GM18520 (cell line): ENCODE results near the gene MYLK3.

Experiments
- ATAC-seq: cut with Tn5 transposase; IDR thresholded peaks from one replicate; pipeline ENCODE4 v1.9.1; 2021; ENCODE audit not compliant: unreplicated experiment

MYLK3 gene

DNA sequence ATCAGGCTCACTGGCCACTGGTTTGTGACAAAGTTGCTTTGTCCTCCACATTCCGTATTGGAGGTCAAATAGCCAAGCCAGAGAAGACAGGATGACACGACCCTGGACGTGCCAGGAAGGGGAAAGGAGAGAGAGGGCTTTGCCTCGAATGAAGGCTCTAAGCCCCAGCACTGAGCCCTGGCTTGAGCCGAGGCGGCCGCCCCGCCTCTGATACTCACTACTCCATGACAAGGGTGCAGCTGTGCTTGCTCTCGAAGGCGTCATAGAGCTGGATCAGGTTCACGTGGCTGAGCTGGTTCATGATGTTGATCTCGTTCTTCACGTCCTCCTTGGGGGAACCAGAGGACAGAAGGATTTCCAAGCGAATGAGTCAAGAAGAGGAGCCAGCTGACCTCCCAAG lies 19.3 kb downstream of the MYLK3 start:
- ATAC-seq, result no peak

DNA sequence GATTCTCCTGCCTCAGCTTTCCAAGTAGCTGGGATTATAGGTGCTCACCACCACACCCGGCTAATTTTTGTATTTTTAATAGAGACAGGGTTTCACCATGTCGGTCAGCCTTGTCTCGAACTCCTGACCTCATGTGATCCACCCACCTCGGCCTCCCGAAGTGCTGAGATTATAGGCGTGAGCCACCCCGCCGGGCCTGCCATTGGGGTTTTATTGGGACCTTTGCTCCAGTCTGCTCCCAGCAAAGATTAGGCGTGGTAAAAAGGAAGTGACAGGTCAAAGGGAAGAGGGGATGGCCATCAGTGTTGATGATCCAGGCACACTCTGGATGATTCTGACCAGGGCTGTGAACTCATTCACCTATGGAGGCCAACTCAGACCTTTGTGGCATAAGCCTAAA lies 20.5 kb downstream of the MYLK3 start:
- ATAC-seq, result no peak

DNA sequence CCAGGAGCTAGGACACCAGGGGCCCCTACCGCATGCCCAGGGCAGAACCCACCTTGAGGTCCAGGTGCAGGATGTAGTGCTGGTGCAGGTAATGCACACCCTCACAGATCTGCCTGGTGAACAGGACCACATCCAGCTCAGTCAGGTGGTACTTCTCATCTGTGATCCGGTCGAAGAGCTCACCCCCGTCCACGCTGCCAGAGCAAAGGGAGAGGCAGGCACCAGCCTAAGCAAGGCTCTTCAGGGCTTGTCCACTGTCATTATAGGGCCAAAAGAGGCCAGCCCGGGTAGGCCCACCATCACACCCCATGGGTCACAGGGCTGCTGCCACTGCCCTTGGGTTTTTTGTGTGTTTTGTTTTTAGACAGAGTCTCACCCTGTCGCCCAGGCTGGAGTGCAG lies 21.0 kb downstream of the MYLK3 start:
- no peak for ATAC-seq

DNA sequence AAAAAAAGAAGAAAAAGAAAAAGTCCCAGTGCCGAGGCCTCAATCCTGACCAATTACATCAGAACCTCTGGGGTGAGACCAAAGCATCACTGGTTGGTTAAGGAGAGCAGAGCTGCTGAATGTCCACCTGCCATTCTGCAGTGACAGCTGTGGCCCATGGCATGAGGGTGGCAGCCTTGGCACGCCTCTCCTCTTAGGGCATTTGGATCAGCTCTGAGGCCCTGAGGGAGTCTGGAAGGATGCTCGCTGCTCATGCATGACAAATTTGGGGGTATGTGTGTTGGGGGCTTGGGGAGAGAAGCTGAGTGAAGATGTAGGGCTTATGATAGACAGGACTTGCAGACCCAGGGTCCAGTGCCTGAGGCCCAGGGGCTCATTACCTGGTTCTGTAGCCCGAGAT lies 26.3 kb downstream of the MYLK3 start:
- ATAC-seq, result no peak

DNA sequence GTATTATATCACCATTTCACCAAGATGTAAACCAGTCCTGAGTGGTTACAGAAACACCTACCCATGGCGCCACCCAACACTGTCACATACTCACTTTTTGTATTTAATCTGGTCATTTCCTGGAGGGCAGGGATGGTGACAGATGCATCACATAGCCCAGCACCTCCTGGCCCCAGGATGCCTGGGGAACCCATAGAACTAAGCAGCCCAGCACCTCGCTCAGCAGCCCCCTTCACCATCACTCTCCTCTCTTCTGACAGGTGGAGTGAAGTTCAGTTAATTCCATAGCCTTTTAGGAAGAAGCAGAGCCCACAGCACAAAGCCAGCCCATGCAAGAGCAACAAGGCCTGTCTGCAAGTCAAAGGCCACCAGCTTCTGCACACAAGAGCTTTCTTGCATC lies 27.5 kb downstream of the MYLK3 start:
- ATAC-seq, result no peak

DNA sequence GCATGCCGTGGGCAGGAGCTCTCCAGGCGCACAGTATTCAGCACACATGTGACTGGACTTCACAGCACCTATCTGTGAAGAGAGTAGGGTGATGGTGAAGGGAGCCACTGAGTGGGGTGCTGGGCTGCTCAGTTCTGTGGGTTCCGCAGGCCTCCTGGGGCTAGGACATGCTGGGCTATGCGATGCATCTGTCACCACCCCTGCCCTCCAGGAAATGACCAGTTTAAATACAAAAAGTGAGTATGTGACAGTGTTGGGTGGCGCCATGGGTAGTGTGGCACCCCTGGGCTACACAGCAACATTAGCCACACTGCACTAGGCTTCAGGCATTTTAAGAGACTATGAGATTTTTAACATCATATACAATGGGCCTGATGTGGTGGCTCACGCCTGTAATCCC lies 28.6 kb downstream of the MYLK3 start:
- no peak for ATAC-seq

DNA sequence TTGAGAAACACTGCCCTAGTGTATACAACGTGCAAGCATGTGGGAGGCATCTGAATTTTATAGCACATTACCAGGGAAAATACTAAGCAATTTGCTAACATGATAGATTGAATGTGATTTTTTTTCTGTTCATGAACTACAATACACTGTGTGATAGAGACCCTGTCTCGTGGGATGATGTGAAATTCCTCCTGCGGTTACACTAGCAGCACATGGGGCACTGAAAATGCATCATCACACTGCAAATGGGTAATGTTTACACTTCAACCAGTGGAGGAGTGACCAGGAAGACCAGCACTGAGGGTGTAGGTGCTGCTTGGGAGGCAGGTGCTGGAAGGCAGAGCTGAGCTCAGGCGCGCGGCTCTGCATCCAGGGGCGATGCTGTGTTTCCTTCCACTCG lies 29.9 kb downstream of the MYLK3 start:
- no peak for ATAC-seq

DNA sequence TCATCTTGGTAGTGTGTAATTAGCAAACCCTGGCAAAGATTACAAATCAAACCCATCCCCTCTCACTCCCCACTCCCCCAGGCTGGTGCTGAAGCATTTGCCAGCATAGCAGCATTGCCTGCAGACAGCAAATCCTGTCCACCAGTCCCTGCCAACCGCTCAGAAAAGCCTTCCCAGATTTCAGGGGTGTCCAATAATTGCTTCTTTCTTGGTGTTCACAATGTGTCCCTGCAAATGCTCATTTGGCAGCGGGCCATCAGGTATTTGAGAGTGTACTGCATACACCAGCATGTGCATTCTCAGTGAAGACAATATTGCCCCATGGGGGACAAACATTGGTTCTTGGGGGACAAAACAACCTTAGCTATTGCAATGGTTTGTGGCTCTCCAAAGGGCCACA lies 30.5 kb downstream of the MYLK3 start:
- no peak for ATAC-seq

DNA sequence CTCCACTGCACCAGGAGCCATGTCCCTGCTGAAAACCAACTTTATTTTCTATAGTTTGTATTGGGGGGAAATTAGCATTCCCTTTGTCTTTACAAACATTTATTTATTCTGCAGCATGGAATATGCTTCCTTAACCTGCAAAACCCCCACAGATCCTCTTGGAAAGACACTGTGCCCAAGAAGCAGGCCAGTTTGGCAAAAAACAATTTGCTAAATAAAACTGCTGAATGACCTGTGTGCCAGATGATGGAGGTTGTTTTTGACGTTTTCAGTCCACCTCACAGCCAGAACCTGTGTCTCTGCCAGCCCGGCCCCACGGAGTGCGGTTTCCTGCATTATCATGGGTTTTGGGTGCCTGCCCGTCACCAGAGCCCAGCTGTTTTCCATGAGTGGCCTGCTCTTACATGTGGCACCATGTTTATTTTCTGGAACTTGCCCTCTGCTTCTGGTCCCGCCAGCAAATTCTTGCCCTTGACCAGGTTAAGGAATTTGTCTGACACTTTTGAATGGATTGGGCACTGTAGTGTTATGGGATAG lies 32.3 kb downstream of the MYLK3 start:
- no peak for ATAC-seq

DNA sequence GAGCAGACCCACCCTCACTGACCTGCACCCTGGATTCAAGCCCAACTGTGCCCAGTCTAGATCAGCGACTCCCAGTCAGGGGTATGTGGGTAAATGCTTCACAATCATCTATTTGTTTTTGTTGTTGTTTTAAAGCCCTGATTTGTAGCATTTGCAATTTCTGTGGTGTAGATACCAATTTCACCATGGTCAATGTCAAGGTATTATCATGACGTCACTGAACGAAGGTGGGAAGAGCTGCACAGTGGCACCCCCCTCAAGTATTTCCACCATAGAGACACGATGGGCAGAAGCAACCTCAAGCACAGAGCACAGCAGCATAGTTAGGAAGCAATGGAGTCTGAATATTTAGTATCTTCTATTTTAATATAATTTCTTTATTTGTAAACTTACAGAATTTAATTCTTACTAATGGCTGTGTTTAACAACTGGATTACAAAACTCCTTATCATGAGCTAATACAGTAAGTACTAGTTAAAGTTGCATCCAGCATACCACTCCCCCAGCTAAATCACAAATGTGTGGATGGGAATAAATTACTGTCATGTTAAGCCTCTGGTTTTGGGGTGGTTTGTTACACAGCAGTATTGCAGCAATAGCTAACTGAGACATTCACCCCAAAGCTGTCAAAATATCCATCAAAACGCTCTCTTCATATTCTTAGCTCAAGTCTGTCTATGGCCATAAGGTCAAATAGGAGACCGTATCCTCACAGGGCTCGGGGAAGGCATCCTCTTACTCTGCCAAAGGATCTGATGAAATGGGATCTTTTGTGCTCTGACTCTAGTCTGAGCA lies 33.1 kb downstream of the MYLK3 start:
- ATAC-seq, result no peak

DNA sequence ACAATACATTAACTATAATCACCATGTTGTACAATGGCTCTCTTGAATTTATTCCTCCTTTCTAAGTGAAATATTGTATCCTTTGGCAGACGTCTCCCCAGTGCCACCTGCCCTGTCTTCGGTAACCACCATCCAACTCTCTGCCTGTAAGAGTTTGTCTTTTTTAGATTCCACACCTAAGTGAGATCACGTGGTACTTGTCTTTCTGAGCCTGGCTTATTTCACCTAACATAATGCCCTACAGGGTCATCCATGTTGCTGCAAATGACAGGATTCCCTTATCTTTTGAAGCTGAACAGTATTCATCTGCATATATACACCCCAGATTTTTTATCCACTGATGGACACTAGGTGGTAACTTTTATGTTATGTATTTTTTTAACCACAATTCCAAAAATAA lies 34.5 kb downstream of the MYLK3 start:
- ATAC-seq, result no peak

DNA sequence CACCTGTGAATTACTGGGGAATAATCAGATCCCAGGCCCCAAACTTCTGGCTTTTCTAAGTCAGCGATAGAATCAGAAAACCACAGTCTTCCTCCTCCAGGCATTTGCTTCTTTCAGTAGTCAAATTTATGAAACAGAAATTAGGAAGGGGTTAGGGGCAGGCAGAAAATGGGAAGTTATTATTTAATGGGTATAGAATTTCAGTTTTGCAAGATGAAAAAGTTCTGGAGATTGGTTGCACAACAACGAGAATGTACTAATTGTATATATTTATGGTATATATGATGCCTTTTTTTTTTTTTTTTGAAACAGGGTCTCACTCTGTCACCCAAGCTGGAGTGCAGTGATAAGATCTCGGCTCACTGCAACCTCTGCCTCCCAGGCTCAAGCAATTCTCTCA lies 35.2 kb downstream of the MYLK3 start:
- ATAC-seq, result no peak

DNA sequence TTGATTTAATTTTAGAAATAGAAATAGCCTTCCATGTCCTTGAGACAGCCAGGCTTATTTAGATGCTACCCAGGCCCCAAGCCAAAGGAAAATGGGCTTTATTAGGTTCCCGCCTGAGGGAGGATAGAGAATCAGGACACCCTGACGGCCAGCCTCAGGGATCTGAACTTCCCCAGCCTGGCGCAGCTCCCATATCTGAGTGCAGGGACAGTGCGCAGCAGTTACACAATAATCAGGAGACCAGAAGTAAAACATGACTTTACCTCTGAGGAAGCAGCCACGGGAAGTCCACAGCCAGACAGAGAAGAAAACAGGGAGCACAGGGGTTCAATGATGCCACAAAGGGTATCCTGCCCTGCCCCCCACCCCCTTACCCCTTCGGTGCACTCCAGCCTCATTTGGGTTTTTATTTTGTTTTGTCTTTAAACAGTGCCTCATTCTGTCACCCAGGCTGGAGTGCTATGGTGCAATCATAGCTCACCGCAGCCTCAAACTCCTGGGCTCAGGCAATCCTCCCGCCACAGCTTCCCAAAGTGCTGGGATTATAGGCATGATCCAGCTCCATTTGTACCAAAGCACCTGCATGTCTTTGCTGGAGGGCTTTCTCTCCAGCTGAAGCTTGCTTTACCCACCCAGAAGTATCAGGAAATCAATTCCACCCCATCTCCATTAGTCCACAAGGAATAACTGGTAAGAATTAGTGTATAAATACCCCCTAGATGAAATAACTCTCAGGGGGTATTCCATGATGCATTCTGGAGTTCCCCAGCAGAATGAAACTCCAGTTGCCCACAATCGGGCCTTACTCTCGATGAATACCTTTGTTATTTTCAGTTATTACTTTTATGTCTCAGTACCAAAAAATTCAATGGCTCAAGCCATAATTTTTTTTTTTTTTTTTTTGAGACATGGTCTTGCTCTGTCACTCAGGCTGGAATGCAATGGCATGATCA lies 36.8 kb downstream of the MYLK3 start:
- ATAC-seq, result no peak

DNA sequence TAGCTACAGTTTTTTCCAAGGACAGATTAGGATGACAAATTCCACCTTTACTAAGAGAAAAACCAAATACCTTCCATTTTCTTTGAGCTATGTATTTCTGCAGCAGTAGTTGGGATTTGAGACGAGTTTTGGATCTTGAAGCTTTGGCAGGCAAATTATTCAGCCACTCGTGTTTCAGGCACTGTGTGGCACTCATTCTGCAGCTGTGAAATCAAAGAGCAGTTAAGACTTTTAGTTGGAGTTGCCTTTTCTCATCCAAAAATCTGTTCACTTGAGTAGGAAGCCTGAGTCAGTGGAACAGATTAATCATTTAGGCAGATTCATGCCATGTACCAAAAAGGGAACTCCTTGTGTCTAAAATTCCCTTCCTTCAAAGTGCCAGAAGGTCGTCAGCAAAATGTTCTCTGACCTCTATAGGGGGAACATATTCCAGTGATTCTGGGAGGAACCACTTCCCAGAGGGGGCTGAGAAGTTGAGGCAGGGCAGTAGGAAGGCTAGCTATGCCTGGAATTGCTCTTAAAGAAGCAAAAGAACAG lies 38.6 kb downstream of the MYLK3 start:
- ATAC-seq, result no peak

DNA sequence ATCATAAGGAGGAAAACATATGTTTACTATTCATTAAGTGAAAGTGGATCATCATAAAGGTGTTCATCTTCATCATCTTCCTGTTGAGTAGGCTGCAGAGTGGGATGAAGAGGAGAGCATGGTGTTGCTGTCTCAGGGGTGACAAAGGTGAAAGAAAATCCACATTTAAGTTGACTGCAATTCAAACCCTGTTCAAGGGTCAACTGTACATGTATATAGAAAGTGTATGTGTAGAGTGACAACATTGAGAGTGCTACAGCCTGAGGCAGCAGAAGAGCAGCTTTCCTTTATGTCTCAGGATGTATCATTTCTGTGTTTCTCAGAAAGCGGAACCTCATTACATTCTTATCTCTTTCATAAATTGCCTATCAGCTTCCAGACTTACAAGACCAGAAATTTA lies 41.5 kb downstream of the MYLK3 start:
- ATAC-seq, result no peak

DNA sequence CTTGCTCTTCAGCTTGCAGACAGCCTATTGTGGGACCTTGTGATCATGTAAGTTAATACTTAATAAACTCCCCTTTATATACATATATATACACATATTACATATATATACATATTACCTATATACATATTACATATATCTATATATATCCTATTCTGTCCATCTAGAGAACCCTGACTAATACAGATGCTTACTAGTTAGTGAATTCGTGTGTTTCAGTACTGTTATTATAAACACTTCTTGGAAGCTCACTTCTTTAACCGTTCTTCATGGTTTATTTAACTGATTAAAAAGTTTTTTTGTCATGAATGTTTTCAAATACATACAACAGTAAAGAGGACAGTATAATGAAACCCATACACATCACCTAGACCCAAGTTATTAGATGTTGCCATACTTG lies 46.1 kb downstream of the MYLK3 start:
- ATAC-seq, result no peak

DNA sequence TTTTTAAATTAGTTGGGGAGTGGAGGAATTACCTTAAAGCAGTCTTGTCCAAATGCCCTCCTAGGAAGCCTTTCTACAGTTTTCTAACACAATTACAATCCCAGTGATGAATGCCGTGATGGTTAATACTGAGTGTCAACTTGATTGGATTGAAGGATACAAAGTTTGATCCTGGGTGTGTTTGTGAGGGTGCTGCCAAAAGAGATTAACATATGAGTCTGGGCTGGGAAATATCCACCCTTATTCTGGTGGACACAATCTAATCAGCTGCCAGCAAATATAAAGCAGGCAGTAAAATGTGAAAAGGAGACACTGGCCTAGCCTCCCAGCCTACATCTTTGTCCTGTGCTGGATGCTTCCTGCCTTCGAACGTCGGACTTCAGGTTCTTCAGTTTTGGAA lies 46.5 kb downstream of the MYLK3 start:
- no peak for ATAC-seq

DNA sequence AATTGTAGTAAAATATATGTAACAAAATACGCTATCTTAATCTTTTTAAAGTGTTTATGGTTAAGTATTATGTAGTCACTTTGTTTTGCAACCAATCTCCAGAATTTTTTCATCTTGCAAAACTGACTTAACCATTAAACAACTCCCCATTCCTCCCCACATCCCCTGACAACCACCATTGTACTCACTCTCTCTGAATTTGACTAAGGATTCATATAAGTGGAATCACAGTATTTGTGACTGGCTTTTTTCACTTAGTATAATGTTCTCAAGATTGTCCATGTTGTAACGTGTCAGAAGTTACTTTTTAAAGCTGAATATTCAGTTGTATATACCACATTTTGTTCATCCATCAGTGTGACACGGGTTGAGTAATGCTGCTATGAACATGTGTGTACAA lies 48.1 kb downstream of the MYLK3 start:
- ATAC-seq, result no peak

DNA sequence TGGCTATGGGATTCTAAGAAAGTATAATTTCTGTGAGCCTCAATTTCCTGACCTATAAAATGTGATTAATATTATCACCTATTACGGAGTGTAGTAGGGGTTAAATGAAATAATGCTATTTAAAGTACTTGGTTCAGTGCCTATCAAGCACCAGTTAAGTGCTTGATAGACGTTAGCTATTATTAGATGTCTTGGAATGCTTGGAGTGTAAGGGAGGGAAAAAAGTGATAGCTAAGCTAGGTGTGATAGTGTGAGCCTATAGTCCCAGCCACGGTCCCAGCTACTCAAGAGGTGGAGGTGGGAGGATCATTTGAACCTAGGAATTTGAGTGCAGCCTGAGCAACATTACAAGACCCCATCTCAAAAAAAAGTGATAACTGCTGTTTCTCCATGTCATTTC lies 51.2 kb downstream of the MYLK3 start:
- no peak for ATAC-seq

DNA sequence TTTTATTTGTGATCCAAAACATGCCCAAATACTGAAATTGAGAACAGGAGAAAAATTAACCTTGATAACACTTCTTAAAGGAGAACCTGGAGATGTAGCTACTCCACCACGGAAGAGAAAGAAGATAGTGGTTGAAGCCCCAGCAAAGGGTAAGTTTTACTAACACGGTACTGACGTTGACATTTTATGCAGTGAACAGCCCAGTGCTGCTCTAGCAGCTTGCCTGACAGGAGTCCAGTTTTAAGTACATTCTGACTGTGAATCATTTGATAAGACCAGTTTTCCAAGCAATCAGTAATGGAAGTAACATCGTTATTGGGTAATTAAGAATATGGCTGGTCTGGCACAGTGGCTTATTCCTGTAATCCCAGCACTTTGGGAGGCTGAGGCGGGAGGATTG lies 52.2 kb downstream of the MYLK3 start:
- no peak for ATAC-seq

DNA sequence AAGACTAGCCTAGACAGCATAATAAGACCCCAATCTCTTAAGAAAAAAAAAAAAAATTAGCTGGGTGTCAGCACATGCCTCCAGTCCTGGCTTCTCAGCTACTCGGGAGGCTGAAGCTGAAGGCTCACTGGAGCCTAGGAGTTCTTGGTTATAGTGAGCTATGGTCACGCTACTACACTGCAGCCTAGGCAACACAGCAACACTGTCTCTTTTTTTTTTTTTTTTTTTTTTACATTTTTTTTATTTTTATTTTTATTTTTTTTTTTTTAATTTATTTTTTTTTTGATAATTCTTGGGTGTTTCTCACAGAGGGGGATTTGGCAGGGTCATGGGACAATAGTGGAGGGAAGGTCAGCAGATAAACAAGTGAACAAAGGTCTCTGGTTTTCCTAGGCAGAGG lies 54.5 kb downstream of the MYLK3 start:
- ATAC-seq, result no peak

DNA sequence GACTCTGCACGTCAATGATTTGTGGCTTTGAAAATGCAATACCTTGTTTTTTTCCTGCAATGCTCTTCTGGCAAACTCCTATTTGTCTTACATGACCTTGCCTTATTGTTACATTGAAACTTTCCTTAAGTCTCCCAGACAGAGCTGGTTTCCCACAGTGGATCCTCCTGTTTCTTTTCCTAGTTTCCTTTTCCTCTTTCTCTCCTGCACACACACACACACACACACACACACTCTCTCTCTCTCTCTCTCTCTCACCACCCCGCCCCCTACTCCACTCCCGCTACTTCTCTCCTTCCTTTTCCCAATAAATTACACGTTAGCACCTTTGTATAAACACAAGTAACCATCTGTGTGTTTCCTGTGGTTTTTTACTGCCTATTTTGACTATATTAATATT lies 56.4 kb downstream of the MYLK3 start:
- no peak for ATAC-seq
